ENCODE data around the gene WEE1.

The WEE1 gene

DNA sequence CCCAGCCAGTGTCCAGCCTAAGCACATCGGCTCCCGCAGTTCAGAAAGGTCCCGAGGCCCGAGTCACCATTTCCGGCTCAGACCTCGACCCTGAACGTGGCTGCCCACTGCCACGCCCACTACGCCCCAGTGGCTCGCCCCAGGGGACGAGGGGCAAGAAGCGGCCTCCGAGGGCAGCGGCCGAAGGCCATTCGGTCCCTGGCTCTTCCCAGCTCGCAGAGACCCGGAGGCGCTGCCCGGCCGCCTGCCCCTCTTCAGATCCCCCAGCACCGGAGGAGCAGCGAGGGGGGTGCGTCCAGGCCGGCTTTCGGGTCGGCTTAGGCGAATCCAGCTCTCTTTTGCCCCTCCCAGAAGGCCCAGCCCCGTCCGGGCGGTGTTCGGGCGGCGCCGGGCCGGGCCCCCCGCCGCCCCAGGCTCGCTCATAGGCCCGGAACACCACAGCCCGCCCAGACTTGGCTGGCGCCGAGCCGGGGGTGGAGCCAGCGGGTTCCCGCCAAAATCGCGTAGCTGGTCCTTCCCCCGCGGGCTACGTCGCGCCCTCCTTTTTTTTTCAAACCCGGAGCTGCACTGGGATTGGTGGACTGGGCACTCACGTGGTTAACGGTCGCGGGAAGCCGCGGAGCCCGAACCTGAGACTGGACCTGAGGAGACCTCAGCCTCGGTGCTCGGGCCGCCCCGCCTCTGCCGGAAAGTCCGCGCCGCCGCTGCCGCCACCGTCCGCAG is at the start of gene WEE1:
TSS of gene WEE1 (plus strand) at position 619 of the 723 bp plus-strand sequence. CDS start 264 bp downstream, outside the sequence.
- DNase-seq (ENCODE audit: low read depth): peak; percentile 99
- Histone ChIP-seq H3K9me3 (ENCODE audit: control insufficient read depth, low read length) (no peaks in the 10 kb centered on the region), H3K27me3 (replicated peaks; ENCODE audit: control insufficient read depth, insufficient read depth, low read length) (no peaks in the 10 kb centered on the region), H3K9ac (ENCODE audit: low read length) (peak within 1 kb of the TSS; percentile 96), H3K4me3 (ENCODE audit: low read length) (peak within 1 kb of the TSS; percentile 90), H3K4me1 (ENCODE audit: control insufficient read depth, insufficient read depth, low read length) (peaks cover 30% of the 10 kb centered on the region), H3K36me3 (ENCODE audit: control insufficient read depth, insufficient read depth, low read length, severe bottlenecking) (no peaks in the 10 kb centered on the region)

DNA sequence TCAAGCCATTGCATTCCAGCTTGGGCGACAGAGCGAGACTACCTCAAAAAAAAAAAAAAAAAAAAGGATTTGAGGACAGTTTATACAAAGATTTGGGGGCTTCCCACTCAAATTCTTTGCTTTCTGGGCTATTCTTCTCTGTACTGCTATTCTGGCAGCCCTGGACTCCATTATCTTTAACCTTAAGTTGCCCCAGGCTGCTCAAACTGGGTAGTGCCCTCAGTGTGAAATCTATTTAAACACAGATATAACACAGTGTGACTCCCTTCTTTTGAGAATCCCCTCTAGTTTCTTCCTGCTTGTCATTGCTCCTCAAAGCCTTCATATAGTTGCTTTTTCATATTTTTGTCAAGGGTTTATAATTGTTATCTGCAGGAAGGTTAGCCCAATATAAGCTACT is 49.5 kb upstream of the WEE1 start:
- Histone ChIP-seq H3K27me3 (replicated peaks; ENCODE audit: control insufficient read depth, insufficient read depth, low read length) (no peaks in the 10 kb centered on the region), H3K36me3 (ENCODE audit: control insufficient read depth, insufficient read depth, low read length, severe bottlenecking) (peaks cover 13% of the 10 kb centered on the region), H3K4me1 (ENCODE audit: control insufficient read depth, insufficient read depth, low read length) (peaks cover 25% of the 10 kb centered on the region), H3K9ac (ENCODE audit: low read length) (no peak overlapping the region), H3K4me3 (ENCODE audit: low read length) (no peak overlapping the region), H3K9me3 (ENCODE audit: control insufficient read depth, low read length) (no peaks in the 10 kb centered on the region)
- no peak for DNase-seq (ENCODE audit: low read depth)

DNA sequence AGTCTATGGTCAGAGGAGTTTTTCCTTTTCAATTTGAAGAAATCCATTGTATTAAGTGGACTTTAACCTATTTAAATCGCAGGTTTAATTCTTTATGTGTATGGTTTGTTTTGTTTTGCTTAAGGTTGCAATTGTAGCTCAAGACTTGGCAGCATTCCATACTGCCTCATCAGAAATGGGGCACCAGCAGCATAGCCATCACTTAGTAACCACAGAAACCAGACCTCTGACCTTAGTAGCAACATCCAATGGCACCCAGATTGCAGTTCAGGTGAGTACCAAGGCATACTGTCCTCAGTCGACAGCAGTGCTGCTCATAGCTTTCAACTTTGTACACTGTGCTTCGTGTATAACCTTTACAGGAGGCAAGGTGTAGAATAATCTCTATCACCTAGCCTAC is 48.4 kb upstream of the WEE1 start:
- no peaks in the 10 kb centered on the region for H3K9me3 ChIP-seq (ENCODE audit: control insufficient read depth, low read length)
- no peaks in the 10 kb centered on the region for H3K27me3 ChIP-seq (replicated peaks; ENCODE audit: control insufficient read depth, insufficient read depth, low read length)
- no peak for DNase-seq (ENCODE audit: low read depth)
- peaks cover 13% of the 10 kb centered on the region for H3K36me3 ChIP-seq (ENCODE audit: control insufficient read depth, insufficient read depth, low read length, severe bottlenecking)
- no peak overlapping the region for H3K4me3 ChIP-seq (ENCODE audit: low read length)
- H3K4me1 ChIP-seq (ENCODE audit: control insufficient read depth, insufficient read depth, low read length): peaks cover 36% of the 10 kb centered on the region
- H3K9ac ChIP-seq (ENCODE audit: low read length): no peak overlapping the region

DNA sequence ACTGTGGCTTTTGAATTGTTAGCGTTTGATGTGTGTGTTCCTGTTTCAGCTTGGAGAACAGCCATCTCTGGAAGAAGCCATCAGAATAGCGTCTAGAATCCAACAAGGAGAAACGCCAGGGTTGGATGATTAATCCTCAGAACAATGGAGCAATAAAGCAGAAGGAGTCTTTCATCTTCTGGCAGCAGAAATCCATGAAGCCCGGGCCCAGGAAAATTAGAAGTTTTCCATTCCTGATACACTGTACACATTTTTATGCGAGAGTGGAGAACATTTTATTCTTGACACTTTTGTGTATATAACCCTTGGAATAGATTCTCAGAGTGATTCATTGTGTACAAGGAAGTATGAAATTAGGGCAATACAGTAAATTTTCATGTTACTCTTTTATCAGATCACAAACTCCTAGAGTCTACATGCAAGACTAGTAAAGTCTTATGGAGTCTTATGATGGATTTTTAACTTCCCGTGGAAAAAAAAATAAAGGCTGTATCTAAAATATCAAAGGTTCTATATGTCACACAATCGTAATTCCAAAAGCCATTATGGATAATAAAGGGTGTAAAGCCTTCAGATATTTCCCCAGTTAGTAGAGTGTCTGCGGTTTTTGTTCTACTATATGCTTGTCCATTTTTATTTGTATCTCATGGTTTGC is 45.9 kb upstream of the WEE1 start:
- Histone ChIP-seq H3K27me3 (replicated peaks; ENCODE audit: control insufficient read depth, insufficient read depth, low read length) (no peaks in the 10 kb centered on the region), H3K4me3 (ENCODE audit: low read length) (no peak overlapping the region), H3K9ac (ENCODE audit: low read length) (peak overlapping the region; percentile 40), H3K36me3 (ENCODE audit: control insufficient read depth, insufficient read depth, low read length, severe bottlenecking) (peaks cover 9% of the 10 kb centered on the region), H3K9me3 (ENCODE audit: control insufficient read depth, low read length) (no peaks in the 10 kb centered on the region), H3K4me1 (ENCODE audit: control insufficient read depth, insufficient read depth, low read length) (peaks cover 32% of the 10 kb centered on the region)
- peak; percentile 58 for DNase-seq (ENCODE audit: low read depth)

GRCh38 chr11:9528136-9528501 is 45.4 kb upstream of the WEE1 start:
- Histone ChIP-seq H3K36me3 (ENCODE audit: control insufficient read depth, insufficient read depth, low read length, severe bottlenecking) (peaks cover 9% of the 10 kb centered on the region), H3K27me3 (replicated peaks; ENCODE audit: control insufficient read depth, insufficient read depth, low read length) (no peaks in the 10 kb centered on the region), H3K4me3 (ENCODE audit: low read length) (no peak overlapping the region), H3K9me3 (ENCODE audit: control insufficient read depth, low read length) (no peaks in the 10 kb centered on the region), H3K4me1 (ENCODE audit: control insufficient read depth, insufficient read depth, low read length) (peaks cover 32% of the 10 kb centered on the region), H3K9ac (ENCODE audit: low read length) (peak overlapping the region; percentile 40)
- DNase-seq (ENCODE audit: low read depth): no peak

DNA sequence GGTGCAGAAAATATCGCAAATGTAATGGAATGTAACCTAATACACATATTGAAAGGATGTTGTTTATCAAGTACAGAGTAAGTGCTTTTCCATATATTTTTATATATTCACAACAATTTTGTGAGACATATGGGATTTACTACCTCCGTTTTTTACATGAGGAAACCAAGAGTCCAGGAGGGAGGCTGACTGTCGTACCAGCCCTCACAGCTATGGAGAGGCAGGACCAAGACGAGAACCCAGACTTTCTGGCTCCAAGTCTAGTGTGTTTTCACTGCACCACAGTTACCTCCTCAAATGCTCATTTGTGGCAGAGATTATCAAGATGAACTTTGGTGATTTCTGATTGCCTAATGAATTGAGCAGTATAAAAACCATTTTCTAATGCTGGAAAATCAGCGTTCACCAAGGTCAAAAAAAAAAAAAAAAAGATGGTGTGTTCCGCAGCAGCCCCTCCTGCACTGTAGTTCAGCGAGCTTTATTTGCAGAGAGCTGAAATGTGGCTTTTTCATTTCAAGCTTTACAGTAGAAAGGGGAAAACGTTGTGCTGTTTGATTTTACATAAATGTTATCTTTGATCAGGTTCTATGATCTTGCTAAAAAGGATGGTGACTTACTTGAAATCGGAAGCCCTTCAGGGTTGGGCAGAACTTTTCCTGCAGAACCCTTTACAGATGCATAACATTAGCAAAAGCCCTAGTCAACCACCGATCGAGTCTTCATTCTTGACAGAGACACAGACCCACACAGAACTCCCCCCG is 44.7 kb upstream of the WEE1 start:
- DNase-seq (ENCODE audit: low read depth): no peak
- no peaks in the 10 kb centered on the region for H3K27me3 ChIP-seq (replicated peaks; ENCODE audit: control insufficient read depth, insufficient read depth, low read length)
- H3K9me3 ChIP-seq (ENCODE audit: control insufficient read depth, low read length): no peaks in the 10 kb centered on the region
- H3K9ac ChIP-seq (ENCODE audit: low read length): peak overlapping the region; percentile 23
- no peak overlapping the region for H3K4me3 ChIP-seq (ENCODE audit: low read length)
- H3K36me3 ChIP-seq (ENCODE audit: control insufficient read depth, insufficient read depth, low read length, severe bottlenecking): peaks cover 9% of the 10 kb centered on the region
- peaks cover 32% of the 10 kb centered on the region for H3K4me1 ChIP-seq (ENCODE audit: control insufficient read depth, insufficient read depth, low read length)

GRCh38 chr11:9529334-9529650 is 44.2 kb upstream of the WEE1 start:
- Histone ChIP-seq H3K4me3 (ENCODE audit: low read length) (no peak overlapping the region), H3K9ac (ENCODE audit: low read length) (peak overlapping the region; percentile 23), H3K36me3 (ENCODE audit: control insufficient read depth, insufficient read depth, low read length, severe bottlenecking) (peaks cover 9% of the 10 kb centered on the region), H3K9me3 (ENCODE audit: control insufficient read depth, low read length) (no peaks in the 10 kb centered on the region), H3K27me3 (replicated peaks; ENCODE audit: control insufficient read depth, insufficient read depth, low read length) (no peaks in the 10 kb centered on the region), H3K4me1 (ENCODE audit: control insufficient read depth, insufficient read depth, low read length) (peaks cover 32% of the 10 kb centered on the region)
- DNase-seq (ENCODE audit: low read depth): no peak

GRCh38 chr11:9530020-9530621 is 43.3 kb upstream of the WEE1 start:
- no peak overlapping the region for H3K9ac ChIP-seq (ENCODE audit: low read length)
- H3K9me3 ChIP-seq (ENCODE audit: control insufficient read depth, low read length): no peaks in the 10 kb centered on the region
- peaks cover 37% of the 10 kb centered on the region for H3K4me1 ChIP-seq (ENCODE audit: control insufficient read depth, insufficient read depth, low read length)
- H3K27me3 ChIP-seq (replicated peaks; ENCODE audit: control insufficient read depth, insufficient read depth, low read length): no peaks in the 10 kb centered on the region
- H3K36me3 ChIP-seq (ENCODE audit: control insufficient read depth, insufficient read depth, low read length, severe bottlenecking): peaks cover 8% of the 10 kb centered on the region
- no peak overlapping the region for H3K4me3 ChIP-seq (ENCODE audit: low read length)
- no peak for DNase-seq (ENCODE audit: low read depth)

- Histone ChIP-seq H3K9me3 (ENCODE audit: control insufficient read depth, low read length) (no peaks in the 10 kb centered on the region), H3K27me3 (replicated peaks; ENCODE audit: control insufficient read depth, insufficient read depth, low read length) (no peaks in the 10 kb centered on the region), H3K36me3 (ENCODE audit: control insufficient read depth, insufficient read depth, low read length, severe bottlenecking) (no peaks in the 10 kb centered on the region), H3K4me3 (ENCODE audit: low read length) (no peak overlapping the region), H3K9ac (ENCODE audit: low read length) (no peak overlapping the region), H3K4me1 (ENCODE audit: control insufficient read depth, insufficient read depth, low read length) (peaks cover 37% of the 10 kb centered on the region)
- no peak for DNase-seq (ENCODE audit: low read depth)
Measured at GRCh38 chr11:9530901-9531625, 42.4 kb upstream of the WEE1 start.

DNA sequence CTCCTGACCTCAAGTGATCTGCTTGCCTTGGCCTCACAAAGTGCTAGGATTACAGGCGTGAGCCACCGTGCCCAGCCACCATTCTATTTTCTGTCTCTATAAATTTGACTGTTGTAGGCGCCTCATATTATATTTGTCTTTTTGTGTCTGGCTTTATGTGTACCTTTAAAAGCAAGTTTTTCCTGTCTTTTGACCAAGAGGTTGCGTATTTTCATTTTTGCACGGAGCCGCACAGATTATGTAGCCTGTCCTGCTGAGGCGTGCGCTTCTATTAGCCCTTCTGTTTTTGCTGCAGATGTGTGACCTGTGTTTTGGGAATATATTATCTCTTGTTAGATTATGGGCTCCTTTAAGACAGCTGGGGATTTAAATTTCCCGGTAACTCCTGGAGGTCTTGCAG is 40.4 kb upstream of the WEE1 start:
- Histone ChIP-seq H3K4me3 (ENCODE audit: low read length) (no peak overlapping the region), H3K36me3 (ENCODE audit: control insufficient read depth, insufficient read depth, low read length, severe bottlenecking) (no peaks in the 10 kb centered on the region), H3K9ac (ENCODE audit: low read length) (no peak overlapping the region), H3K27me3 (replicated peaks; ENCODE audit: control insufficient read depth, insufficient read depth, low read length) (no peaks in the 10 kb centered on the region), H3K9me3 (ENCODE audit: control insufficient read depth, low read length) (no peaks in the 10 kb centered on the region), H3K4me1 (ENCODE audit: control insufficient read depth, insufficient read depth, low read length) (peaks cover 24% of the 10 kb centered on the region)
- DNase-seq (ENCODE audit: low read depth): no peak
